HG03432 (cell line): ENCODE measurements around the gene CCSAP.
"Not testable (repeated sequence)": the region's sequence is repeated elsewhere in the genome, so short reads cannot be mapped to it uniquely, and the experiment has no call there.

ENCODE experiments used
- ATAC-seq: cut with Tn5 transposase; IDR thresholded peaks from one replicate; pipeline ENCODE4 v1.9.1; 2021; ENCODE audit warnings: mild to moderate bottlenecking, moderate library complexity; ENCODE audit not compliant: unreplicated experiment

The CCSAP gene

DNA sequence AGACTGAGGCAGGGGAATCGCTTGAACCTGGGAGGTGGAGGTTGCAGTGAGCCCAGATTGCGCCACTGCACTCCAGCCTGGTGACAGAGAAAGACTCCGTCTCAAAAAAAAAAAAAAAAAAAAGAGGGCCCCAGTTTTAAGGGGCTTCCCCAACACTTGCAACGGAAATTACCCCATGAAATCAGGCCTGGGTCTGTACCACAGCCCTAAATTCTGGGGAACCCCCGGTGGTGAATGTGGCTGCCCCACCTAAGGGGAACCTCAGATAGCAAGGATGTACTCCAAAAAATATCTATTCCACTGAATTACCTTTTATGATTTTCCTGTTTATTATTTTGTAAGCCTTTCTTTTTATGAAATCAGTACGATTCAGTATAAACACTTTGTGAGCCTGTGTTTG is 15.1 kb downstream of the CCSAP start:
- ATAC-seq, result not testable (repeated sequence)

DNA sequence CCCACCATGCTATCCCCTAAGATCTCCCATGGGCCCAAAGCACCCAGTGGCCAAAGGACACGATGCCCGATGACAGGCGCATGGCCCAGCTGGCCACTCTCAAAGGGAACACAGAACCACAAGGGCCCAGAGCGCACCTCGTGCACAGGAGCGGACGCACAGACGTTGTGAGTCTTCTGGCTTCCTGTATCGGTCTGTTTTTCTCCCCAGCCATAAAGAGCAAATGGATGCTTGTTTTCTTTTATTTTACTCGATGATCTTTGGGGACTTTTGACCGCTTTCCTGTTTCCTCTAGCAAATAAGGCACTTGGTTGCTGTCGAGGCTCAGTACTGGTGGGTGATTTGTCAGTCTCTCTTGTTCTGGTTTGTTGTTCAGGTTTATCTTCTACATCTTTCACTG is 16.2 kb downstream of the CCSAP start:
- ATAC-seq, result no peak

DNA sequence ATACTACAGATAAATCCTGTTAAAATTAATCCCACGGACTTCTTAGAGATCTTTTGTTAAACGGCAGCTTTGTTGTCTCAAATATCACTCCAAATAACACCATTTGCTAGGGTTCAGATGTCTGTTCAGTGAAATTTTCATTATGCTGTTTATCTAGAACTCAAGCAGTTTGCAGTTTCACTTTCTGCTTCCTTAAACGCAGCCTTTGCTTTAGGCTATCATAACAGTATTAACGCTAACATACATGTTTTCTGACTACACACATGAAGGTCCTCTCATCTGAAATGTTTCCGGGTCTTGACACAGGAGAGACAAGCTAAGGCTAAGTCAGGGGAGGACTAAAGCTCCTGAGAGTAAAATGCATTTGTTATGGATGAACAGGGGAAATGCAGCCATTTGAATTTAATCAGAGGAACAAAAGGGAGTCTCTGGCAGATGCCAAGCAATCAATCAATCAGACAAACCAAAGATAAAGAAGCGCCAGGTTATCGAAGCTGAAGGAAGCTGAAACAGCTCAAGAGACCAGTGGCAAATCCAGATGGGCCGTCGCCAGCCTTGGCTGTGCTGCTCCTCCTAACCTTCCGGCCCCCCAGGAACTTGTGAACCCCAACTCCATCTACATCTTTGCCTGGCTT is 16.9 kb downstream of the CCSAP start:
- ATAC-seq, result no peak

DNA sequence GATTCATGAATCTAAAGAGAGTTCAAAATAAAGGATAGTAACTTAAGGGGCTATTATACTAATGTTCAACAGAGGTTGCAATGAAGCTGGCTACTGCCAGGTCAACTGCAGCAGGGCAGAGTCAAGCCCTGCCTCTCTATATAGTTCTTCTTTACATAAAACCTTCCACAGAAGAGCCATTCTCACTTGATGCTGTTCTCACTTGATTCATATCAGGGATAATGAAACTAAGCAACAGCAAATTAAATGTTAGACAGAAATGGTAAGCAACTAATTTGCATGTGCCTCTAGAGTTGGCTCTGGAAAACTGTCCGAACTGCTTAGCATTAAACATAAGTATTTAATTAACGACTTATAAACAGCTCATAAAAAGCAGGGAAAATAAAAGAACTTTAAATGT is 17.4 kb downstream of the CCSAP start:
- ATAC-seq, result no peak

DNA sequence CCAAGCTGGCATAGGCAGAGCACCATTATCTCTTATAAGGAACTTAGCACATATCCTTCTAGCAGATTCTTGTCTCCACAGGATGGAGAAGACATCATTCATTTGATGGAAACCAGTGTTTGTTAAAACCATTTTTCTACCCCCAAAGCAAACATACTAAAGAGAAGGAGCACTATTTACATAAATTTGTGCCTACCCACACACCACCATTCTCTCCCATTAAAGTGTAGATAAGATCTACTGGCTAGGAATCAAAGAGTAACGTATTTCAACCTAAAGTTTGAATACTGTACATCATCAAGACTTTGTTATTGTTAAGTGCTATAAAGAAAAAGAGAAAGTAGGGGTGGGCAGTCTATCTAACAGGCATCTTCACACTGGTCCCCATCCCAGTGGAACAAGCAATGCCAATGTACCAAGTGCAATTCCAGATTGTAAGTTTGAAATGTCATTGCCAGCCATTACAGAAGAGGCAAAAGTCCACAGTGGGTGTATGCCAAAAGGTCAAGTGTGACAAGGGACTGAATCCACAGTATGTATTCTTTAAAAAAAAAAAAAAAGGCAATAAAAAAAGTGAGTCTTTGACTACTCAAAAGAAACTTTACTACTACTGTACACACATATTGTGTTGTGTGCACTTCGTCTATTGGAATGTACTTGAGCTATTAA is 18.8 kb downstream of the CCSAP start:
- ATAC-seq, result no peak

DNA sequence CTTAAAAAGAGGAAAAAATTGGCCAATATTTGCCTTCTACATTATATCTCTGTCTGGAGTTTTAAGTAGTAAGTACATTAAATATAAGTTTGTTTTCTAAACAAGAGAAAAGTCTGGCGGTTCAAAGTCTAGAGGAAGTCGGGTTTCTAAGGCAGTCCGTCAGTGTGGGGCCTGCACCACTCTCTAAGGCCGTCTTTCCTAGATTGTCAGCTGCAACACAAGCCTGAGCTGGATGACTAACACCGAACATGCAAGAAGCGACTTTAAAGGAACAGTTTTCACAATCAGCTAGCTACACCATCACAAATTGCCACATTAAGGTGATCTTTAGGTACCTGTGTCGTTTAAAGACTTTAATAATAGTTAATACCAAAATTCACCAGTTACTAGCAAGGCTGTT is 19.6 kb downstream of the CCSAP start:
- ATAC-seq, result no peak

DNA sequence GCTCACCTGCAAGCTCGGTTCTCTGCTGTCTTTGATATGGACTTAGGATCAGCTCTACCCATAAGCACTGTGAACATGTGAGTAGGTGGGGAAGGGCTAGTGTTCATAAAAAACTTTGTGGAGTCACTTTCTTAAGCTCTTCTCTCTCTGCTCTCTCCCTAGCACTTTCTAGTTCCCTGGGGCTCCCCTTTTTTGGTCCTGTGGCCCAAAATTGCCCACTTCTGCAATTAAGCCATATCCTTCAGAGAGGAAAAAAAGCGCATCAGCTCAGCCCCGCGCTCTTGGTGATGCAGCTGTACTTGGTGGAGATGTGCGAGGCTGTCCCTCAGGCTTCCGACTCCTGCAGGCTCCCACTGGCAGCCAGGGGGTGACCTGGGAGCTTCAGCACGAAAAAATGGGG is 23.4 kb downstream of the CCSAP start:
- ATAC-seq, result no peak

DNA sequence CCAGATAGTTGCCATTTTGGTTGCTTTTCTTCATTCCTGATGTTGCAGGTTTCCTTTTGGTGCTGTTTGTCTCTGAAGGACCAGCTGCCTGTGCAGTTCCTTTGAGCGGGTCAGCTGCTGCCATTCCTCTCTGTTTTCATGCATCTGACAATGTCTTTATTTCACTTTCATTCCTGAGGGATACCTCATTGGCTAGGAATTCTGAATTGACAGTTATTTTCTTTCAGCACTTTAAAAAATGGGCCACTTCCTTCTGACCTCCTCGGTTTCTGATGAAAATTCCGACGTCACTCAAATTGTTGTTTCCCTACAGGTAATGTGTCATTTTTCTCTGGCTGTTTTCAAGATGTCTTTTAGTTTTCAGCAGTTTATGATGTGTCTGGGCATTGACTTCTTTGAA is 24.8 kb downstream of the CCSAP start:
- no peak for ATAC-seq

DNA sequence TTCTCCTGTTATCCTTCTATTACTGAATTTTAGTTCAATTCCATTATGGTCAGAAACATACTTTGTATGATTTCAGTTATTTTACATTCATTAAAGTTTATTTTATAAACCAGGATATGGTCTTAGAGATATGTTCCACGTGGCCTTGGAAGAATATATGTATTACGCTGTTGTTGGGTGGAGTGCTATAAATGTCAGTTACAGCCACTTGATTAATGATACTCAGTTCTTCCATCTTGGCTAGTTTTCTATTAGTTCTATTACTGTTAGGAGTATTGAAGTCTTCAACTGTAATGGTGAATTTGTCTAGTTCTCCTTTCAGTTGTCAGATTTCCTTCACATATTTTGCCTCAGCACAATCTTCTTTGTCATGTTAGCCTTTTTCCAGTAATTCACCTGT is 26.7 kb downstream of the CCSAP start:
- no peak for ATAC-seq

DNA sequence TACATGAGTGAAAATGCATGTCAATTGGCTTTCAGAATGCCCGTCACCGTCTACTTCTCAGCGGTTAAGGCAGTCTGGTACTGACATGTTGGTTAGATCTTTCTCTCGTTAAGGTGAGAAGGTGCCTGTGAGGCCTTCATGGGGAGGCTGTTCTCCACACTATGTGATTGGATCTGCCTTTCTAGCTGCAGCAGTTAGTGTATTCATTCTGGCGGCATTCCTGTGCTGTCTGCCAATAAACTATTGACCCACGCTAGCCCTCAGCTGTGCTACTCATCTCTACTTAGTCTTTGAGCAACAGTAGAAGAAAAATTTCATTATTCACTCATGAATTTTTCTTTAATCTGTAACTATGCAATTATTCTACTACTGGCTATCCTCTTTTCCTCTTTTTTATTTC is 32.0 kb downstream of the CCSAP start:
- ATAC-seq, result no peak

DNA sequence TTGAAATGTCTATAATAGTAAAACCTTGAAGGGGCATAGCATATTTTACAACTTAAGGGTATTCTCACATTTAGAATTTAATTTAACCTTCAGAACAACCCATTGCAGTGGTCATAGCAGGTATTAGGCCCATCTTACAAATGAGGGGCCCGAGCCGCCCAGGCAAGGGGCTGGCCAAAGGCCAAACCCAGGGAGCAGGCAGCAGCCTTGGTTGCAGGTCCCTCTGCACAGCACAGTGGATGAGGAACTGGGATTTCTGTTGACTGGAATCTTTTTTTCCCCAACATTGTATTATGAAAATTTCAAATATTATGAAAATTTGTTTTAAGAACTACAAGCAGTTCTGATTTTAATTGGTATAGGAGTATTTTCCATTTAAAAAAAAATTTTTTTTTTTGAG is 33.2 kb downstream of the CCSAP start:
- no peak for ATAC-seq

DNA sequence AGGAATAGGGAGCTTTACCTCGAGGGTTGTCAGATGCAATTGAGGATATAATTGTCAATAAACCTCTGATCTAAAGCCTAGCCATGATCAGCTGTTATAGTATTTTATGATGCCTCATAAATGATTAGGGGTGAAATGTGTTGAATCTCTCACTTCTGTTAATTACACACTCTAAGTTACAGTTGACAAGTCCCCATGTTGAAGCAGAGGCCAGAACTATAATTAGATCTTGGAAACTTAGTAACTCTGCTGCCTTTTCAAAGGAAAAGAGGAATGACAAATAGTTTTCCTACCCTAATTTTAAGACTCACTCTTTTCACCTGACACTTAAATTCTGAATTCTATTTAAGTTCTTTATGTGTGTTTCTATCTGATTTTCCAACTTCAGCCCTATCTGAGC is 33.8 kb downstream of the CCSAP start:
- ATAC-seq, result no peak

DNA sequence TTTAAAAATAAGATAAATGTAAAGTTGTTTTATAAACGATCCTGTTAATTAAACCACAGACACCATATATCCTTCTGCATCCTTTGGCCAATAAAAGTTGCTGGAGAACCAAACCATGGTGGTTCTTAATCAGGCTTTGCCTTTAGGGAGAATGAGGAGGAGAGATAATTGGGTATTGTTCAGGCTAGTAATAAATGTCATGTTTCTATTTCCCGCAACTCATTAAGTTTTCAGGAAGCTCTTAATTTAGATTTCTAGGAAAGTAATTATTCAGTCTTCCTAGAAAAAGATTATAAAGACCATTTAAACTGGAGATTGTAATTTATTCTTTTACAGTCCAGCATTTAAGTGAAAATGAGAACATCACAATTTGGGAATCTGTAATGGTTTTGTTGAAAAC is 37.5 kb downstream of the CCSAP start:
- no peak for ATAC-seq

DNA sequence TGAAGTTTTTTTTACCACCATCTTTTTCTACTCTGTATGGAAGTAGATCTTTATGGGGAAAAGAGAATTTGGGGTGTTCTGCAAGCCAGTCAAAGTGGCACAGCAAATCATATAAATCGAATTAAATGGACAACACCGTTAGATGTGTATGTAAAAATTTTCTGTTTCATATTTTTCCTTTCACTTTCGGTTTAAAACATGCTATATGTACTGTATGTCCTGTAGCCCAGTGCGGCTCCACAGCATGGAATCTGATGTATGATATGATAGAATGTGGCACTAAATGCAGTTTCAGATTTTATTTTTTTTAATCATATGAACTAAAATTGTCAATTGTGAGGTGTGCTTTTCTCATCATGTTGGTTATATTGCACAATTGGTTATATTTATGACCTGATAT is 39.0 kb downstream of the CCSAP start:
- no peak for ATAC-seq

DNA sequence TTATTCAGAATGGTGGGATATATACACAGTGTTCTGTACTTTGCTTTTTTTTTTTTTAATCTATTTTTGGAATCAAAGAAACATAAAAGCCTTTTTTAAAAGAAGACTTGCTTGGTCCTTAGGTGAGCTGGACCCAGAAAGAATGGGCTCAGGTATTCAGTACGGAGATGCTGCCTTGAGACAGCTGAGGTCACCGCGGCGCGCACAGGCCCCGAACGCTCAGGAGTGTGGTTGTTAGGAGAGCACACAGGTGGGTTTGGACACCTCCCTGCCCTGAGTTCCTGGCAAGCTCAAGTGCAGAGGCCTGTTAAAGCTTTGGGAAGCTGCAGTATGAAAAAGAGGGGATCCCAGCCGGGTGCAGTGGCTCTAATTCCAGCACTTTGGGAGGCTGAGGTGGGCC is 40.1 kb downstream of the CCSAP start:
- no peak for ATAC-seq

DNA sequence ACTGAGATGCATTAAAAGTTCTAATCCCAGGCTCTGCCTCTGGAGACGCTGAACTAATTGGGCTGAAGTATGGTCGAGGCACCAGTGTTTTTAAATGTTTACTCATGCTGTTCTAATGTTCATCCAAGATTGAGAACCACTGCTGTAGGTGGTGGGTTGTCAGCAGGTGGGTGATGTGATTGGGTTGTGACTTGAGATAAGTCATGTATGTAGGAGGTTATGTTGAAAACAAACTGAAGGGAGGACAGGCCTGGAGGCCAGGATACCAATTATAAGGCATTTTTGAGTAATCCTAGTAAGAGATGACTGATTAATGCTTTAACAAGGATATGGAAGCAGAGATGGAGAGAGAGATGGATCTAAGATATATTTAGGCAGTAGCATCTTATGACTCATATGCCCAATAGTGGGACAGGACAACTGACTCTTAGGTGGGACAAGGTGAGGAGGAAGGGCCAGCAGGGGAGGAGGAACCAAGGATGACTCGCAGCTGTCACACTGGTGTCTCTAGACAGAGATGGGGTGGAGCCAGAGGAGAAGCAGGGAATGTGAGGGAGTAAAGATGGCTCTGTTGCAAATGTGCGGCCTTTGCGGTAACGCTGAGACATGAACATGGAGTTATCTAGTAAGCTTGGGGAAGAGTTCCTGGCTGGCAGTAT is 42.6 kb downstream of the CCSAP start:
- ATAC-seq, result no peak

DNA sequence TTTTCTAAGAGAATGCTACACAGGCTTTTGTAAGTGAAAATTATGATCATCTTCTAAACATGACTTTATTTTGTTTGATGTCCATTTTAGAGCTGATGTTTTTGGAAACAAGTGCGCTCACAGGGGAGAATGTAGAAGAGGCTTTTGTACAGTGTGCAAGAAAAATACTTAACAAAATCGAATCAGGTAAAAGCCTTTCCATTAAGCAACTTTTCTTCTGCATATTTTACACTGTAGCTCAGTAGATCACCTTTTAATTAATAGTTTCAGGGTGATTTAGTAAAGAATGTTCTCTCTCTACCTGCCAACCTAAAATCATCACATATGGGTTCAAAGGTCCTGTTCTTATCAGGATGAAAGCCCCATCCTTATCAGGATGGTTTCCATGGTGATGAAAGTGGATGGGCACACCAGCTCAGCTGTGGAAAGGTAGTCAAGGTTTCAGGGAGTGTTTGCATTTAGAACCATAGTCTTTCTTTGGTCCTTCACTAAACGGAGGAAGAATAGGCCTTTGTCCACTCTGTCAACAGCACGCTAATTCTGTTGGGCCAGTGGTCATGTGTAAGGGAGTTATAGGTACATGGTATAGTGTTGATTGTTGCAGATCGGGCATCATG is 43.9 kb downstream of the CCSAP start:
- ATAC-seq, result no peak

DNA sequence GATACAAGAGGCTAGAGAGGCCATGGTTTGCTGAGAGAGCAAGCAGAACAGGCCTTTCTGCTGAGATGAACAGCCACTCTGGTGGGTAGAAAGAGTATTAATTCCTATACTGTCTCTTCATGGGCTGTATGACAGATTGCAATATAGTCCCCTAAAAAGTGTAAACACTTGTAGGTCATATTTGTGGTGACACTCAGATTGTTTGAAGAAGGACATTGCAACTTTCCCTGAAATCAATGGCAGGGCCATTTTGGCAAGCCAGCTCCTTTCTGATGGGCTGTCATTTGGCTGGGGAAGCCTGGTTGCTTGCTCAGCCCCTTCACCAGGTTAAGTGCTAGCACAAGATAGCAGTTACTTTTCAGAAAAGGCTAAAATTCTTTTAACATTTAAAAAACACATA is 44.4 kb downstream of the CCSAP start:
- no peak for ATAC-seq

DNA sequence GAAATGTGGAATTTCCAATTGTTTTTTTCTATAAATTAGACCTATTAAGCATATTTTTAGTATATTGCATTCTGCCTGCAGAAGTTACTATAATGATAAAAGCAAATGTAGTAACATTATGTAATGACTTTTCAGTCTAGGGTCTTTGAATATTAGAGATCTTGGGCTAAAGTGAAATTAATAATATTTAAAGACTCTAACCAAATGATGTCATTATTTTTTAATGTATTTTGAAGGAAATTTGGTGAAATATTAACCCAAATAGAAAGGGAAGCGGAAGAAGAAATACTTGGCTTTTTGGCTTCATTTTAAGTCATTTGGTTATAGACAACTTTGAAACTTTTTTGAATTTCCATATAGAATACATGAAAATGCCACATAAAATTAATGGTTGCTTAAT is 45.1 kb downstream of the CCSAP start:
- ATAC-seq, result no peak

DNA sequence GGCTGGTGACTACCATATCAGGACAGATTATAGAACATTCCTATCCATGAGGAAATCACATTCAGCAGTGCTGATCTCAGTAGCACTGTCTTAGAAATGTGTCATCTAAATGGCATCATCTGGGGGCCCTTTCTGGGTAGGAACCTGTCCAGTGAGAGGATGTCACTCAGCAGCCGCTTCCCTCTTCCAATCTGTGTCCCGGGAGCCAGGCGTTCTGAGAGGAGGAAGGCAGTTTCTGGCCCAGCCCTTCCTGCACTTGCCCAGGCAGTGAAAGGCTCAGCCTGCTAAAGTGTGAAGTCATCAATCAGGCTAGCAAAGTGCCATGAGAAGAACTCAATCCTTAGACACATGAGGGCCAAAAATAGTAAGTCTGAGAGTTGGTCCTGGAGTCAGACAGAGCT is 46.3 kb downstream of the CCSAP start:
- ATAC-seq, result no peak

DNA sequence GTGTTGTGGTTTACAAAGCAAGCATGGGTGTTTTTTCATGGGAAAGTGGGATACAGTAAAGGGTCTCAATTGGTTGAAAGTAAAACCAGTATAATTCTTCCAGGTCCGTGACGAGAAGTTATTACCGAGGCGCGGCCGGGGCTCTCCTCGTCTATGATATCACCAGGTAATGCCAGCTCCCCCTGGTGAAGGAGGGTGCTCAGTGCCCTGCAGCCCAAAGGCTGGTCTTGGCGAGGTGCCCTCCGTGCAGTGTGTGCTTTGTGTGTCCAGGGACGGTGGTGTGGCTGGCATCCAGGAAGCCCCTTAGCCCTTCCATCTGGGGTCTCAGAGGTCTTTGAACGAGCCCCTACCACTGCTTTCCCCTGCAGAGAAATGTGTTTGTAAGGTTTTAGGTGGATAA is 47.1 kb downstream of the CCSAP start:
- no peak for ATAC-seq

DNA sequence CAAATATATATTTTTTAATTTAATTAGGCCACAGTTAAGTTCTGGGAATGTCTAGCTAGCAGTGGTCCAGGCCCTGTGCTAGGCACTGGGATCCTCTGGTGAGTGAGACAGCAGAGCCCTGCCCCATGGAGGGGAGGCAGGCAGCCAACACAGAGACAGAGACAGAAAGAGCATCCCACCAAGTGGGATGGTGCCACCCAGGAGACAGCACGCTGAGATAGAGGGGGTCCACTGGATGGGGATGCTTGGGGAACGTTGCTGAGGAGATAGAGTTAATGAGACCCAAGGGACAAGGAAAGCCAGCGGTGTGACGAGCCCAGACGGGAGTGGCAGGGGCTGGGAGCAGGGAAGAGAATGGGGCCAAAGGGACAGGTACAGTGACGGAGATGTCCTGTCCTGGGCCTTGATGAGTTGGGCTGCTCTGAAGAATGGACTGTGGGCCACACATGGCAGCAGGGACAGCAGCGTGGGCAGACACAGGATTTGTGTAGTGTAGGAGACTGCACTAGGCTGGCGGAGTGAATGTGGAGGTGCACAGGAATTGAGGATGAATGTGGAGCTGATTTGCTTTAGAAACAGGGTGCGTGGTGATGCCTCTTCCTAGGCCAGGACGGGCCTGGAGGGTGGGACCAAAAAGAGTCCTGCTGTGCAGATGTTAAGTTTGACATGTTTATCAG is 49.2 kb downstream of the CCSAP start:
- no peak for ATAC-seq
